Common myeloid progenitor, CD34-positive (primary cell): ENCODE results near the gene EXOSC9.
A peak's percentile ranks its signal among the peaks of the same experiment; 100 is the strongest.

ENCODE experiments used
- CTCF ChIA-PET: fragments of 350-600 bp; sonication (Branson Sonifier 250); formaldehyde crosslinking; loops from one replicate; lab custom pipeline; 2021; ENCODE audit warnings: antibody characterized with exemption; lab: Charles Lee
- POLR2A ChIA-PET: fragments of 350-600 bp; sonication (Branson Sonifier 250); formaldehyde crosslinking; loops from one replicate; lab custom pipeline; 2021; ENCODE audit warnings: antibody characterized with exemption; lab: Charles Lee
- DNase-seq, 3 donors: peaks; one replicate each; pipeline versions ENCODE4 v3.0.0 to v3.0.0-alpha.2; 2013
- H3K27ac ChIP-seq, 2 experiments: 1 replicate in 1 of 2; 2 replicates in 1 of 2; pipeline ENCODE4 v1.7.0; 2013; ENCODE audit warnings: inconsistent platforms in 2 of 2, low read length in 2 of 2, mild to moderate bottlenecking in 2 of 2, low read depth in 1 of 2, moderate library complexity in 1 of 2; ENCODE audit not compliant: severe bottlenecking in 2 of 2, insufficient read depth in 1 of 2, poor library complexity in 1 of 2
- H3K27me3 ChIP-seq, 5 experiments: replicated peaks in 2 of 5; 1 replicate in 3 of 5; 2 replicates in 2 of 5; pipeline versions ENCODE4 v1.6.1 to v1.7.0; 2013; ENCODE audit warnings: low read length in 4 of 5, mild to moderate bottlenecking in 2 of 5, moderate library complexity in 2 of 5, inconsistent platforms in 1 of 5; ENCODE audit not compliant: insufficient read depth in 5 of 5, control insufficient read depth in 4 of 5
- H3K36me3 ChIP-seq, 4 experiments: 1 replicate in 2 of 4; 2 replicates in 2 of 4; pipeline versions ENCODE4 v1.6.1 to v1.7.0; 2013; ENCODE audit warnings: low read length in 3 of 4, control low read depth in 1 of 4, mild to moderate bottlenecking in 1 of 4; ENCODE audit not compliant: control insufficient read depth in 4 of 4, insufficient read depth in 4 of 4
- H3K4me1 ChIP-seq, 4 experiments: 1 replicate in 3 of 4; 2 replicates in 1 of 4; pipeline versions ENCODE4 v1.6.1 to v1.7.1; 2013; ENCODE audit warnings: low read length in 3 of 4, mild to moderate bottlenecking in 3 of 4, control low read depth in 1 of 4, inconsistent platforms in 1 of 4, moderate library complexity in 1 of 4; ENCODE audit not compliant: control insufficient read depth in 4 of 4, insufficient read depth in 4 of 4; ENCODE audit errors: control extremely low read depth in 1 of 4
- H3K4me3 ChIP-seq, 7 experiments: 1 replicate in 4 of 7; 2 replicates in 3 of 7; pipeline versions ENCODE4 v1.5.1 to v1.7.0; 2013; ENCODE audit warnings: mild to moderate bottlenecking in 7 of 7, low read length in 6 of 7, moderate library complexity in 6 of 7, inconsistent platforms in 2 of 7, low read depth in 2 of 7, control low read depth in 1 of 7; ENCODE audit not compliant: insufficient read depth in 4 of 7, control insufficient read depth in 1 of 7; ENCODE audit errors: extremely low read depth in 1 of 7
- H3K9me3 ChIP-seq, 5 experiments: 1 replicate in 4 of 5; 2 replicates in 1 of 5; pipeline versions ENCODE4 v1.6.1 to v1.7.1; 2013; ENCODE audit warnings: low read length in 4 of 5, mild to moderate bottlenecking in 2 of 5, inconsistent platforms in 1 of 5, low read depth in 1 of 5, moderate library complexity in 1 of 5; ENCODE audit not compliant: control insufficient read depth in 4 of 5, insufficient read depth in 2 of 5; ENCODE audit errors: control extremely low read depth in 1 of 5
- WGBS: methylation state at CpG from one replicate; pipeline ENCODE4 v1.1.5; 2013; ENCODE audit not compliant: insufficient coverage; 5-methylcytosine and 5-hydroxymethylcytosine counted together

EXOSC9 gene

DNA sequence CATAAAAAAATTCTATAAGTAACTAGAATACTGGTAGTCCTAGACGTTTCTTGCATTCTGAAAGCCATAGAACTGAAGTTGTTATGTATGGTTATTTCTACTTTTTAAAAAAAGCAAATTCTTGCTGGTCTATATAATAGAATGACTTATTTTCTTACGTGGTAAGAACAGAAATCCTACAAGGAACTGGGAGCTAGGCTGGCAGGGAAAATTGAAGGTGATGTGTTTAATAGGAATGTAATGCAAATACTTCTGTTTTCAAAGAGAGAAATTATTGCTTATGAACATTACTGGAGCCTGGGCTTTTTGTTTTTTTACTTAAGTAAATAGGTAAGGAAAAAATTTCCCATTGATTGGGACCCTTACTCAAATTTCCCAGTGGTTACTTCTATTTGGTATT is 13.6 kb downstream of the EXOSC9 start:
- H3K4me1 ChIP-seq = no peaks in the 10 kb centered on the region
- CTCF ChIA-PET = no interaction called here
- H3K27me3 ChIP-seq = no peaks in the 10 kb centered on the region
- H3K9me3 ChIP-seq = no peaks in the 10 kb centered on the region
- WGBS = 100% methylated on average over 1 of the region's 2 CpGs
- no peak for DNase-seq
- H3K27ac ChIP-seq = no peak overlapping the region
- POLR2A ChIA-PET = no interaction called here
- peaks cover 21 to 92% (median 53%) of the 10 kb centered on the region in 4 experiments for H3K36me3 ChIP-seq
- no peak overlapping the region for H3K4me3 ChIP-seq

DNA sequence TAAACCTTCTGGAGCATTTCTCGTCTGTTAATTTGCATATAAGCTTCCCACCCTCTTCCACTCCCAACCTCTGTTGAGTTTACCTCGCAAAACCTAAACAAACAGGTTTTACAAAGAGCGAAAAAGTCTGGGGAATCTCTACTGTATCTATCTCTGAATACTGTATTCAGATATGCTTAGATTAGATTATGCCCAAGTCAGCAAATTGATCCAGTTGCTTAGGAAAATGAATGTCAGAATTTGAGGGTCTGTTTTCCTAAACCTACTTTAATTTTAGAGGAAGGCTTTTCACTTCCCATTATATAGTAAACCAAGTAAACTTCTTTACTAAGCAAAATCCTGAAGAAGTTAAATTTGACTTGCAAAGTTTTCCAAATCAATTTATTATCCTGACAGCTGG is 15.9 kb downstream of the EXOSC9 start:
- 80% methylated on average over 1 of the region's 3 CpGs for WGBS
- Histone ChIP-seq H3K4me3 (no peak overlapping the region), H3K27me3 (no peaks in the 10 kb centered on the region), H3K9me3 (no peaks in the 10 kb centered on the region), H3K36me3 (peaks cover 15 to 89% (median 40%) of the 10 kb centered on the region in 4 experiments), H3K27ac (no peak overlapping the region), H3K4me1 (peaks cover 0 to 11% (median 5%) of the 10 kb centered on the region in 4 experiments)
- ChIA-PET CTCF (no interaction called here), POLR2A (no interaction called here)
- DNase-seq = no peak

DNA sequence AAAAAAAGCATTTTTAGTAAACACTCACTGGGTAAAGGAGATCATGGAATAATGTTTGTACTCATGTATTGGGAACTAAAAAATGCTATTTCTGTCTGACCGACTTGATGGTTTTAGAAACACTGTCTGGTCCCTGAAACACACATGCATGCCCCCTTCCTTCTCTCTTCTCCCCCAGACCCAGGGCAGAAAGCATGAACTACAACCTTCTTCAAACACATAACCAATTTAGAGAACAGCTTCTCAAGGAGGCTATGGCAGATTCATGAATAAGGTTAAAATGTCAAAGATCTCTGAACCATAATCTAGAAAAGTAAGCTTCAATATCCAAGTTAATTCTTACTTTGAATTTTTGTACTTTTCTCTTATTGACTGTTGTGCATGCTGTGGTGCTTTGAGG is 16.6 kb downstream of the EXOSC9 start:
- Histone ChIP-seq H3K27ac (no peak overlapping the region), H3K4me1 (peaks cover 5 to 18% (median 11%) of the 10 kb centered on the region in 4 experiments), H3K4me3 (no peak overlapping the region), H3K27me3 (no peaks in the 10 kb centered on the region), H3K9me3 (no peaks in the 10 kb centered on the region), H3K36me3 (peaks cover 15 to 87% (median 36%) of the 10 kb centered on the region in 4 experiments)
- ChIA-PET POLR2A (no interaction called here), CTCF (interaction anchor here (1.0 kb wide), 1 partner anchor 9 kb away, joined by 3 read pairs; no protein-coding TSS in a partner anchor)
- no CpG with 5 or more reads among the region's 1 CpG for WGBS
- DNase-seq = no peak

DNA sequence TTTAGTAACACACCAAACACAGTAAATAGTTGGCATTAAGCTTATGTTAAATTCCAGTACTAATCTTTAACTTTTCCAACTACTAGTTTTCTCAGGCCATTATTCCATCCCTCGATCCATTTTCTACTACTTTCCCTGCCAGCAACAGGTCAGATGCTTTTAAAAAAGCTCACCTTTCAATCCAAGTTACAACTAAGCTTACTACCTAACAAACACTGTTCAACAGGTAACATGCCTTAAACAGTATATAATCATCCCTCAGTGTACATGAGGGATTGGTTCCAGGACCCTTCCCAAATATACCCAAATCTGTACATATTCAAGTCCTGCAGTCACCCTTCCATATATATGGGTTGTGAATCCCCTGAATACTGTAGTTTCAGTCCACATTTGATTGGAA is 17.1 kb downstream of the EXOSC9 start:
- ChIA-PET POLR2A (no interaction called here), CTCF (interaction anchor here (1.0 kb wide), 1 partner anchor 9 kb away, joined by 3 read pairs; no protein-coding TSS in a partner anchor)
- Histone ChIP-seq H3K27ac (no peak overlapping the region), H3K36me3 (peaks cover 11 to 81% (median 33%) of the 10 kb centered on the region in 4 experiments), H3K9me3 (no peaks in the 10 kb centered on the region), H3K4me1 (peaks cover 6 to 18% (median 12%) of the 10 kb centered on the region in 4 experiments), H3K27me3 (no peaks in the 10 kb centered on the region), H3K4me3 (no peak overlapping the region)
- DNase-seq = no peak
- WGBS = 100% methylated on average over 1 of the region's 1 CpG

DNA sequence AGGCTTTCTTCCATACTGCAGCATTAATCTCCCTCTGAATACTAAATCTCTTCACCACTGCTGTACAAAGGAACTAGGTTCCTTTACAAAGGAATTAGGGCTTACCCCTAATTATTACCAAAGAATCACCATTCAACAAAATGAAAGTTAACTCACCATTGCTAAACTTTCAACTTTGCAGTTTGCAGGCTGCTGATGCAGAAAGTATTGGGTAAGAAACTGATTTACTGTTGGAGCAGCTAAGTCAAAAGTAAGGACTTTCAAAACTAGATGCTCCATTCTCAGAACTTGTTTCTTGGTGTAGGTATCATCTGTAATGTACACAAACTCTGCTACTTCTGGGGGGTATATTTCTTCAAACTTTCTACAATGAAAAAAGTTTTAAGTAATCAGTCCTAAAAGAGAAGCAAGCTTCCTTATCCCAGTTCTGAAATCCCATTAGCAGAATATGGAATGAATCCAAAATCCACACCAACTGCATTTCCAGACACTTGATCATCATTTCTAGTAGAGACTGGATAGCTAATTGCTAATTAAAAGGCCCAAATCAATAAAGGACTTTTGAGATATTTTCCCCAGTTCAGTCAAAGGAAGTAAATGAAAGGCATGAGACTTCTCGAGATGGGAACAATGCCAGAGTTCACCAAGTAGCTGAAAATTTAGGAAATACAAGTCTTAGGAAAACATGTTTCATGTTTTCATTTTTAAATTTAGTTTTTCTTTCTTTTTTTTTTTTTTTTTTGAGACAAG is 18.3 kb downstream of the EXOSC9 start:
- no peak for DNase-seq
- ChIA-PET CTCF (no interaction called here), POLR2A (interaction anchor here (0.7 kb wide), 1 partner anchor 8 kb away, joined by 3 read pairs; no protein-coding TSS in a partner anchor)
- no peak overlapping the region for H3K27ac ChIP-seq
- no peaks in the 10 kb centered on the region for H3K9me3 ChIP-seq
- H3K27me3 ChIP-seq = no peaks in the 10 kb centered on the region
- H3K36me3 ChIP-seq = peaks cover 7 to 70% (median 27%) of the 10 kb centered on the region in 4 experiments
- H3K4me1 ChIP-seq = peaks cover 6 to 21% (median 14%) of the 10 kb centered on the region in 4 experiments
- H3K4me3 ChIP-seq = no peak overlapping the region
- 67% methylated on average over 1 of the region's 1 CpG for WGBS

DNA sequence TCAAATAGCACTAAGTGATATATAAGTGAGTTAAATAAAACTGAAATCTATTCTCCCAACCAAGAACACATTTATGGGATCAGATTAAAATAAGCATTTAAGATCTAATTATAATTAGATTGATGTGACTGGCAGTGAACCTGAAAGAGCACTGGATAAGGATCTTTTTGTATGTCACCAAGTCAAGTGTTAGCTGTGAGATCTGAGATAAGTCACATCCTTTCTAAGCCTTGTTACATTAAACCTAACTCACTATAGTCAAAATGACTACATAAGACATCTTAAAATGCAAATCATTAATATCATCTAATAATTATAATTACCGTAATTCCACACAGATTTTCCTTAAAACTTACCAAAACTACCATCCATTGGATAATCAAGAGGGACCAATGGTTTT is 20.9 kb downstream of the EXOSC9 start:
- POLR2A ChIA-PET = no interaction called here

More for the DNA sequence above, 20.9 kb downstream of the EXOSC9 start:
- Histone ChIP-seq H3K27me3 (no peaks in the 10 kb centered on the region), H3K27ac (no peak overlapping the region), H3K4me3 (peak overlapping the region in 5 of 7 experiments; percentile 83 to 99 (median 99)), H3K9me3 (no peaks in the 10 kb centered on the region), H3K4me1 (peaks cover 6 to 21% (median 14%) of the 10 kb centered on the region in 4 experiments), H3K36me3 (peaks cover under 1 to 44% (median 12%) of the 10 kb centered on the region in 4 experiments)
- CTCF ChIA-PET = interaction anchor here (1.3 kb wide), 1 partner anchor 16 kb away, joined by 5 read pairs; no protein-coding TSS in a partner anchor
- no peak for DNase-seq
- WGBS = 100% methylated on average over 1 of the region's 1 CpG
